SH-SY5Y (cell line): ENCODE data around the gene ENAH.

Experiments used
- GATA2 ChIP-seq: IDR thresholded peaks from 2 replicates; pipeline ENCODE4 v1.6.1; 2011; ENCODE audit warnings: mild to moderate bottlenecking, low read depth, low read length
- GATA3 ChIP-seq: IDR thresholded peaks from 2 replicates; pipeline ENCODE4 v1.6.1; 2011; ENCODE audit warnings: low read depth, mild to moderate bottlenecking, low read length, moderate library complexity

ENAH gene

DNA sequence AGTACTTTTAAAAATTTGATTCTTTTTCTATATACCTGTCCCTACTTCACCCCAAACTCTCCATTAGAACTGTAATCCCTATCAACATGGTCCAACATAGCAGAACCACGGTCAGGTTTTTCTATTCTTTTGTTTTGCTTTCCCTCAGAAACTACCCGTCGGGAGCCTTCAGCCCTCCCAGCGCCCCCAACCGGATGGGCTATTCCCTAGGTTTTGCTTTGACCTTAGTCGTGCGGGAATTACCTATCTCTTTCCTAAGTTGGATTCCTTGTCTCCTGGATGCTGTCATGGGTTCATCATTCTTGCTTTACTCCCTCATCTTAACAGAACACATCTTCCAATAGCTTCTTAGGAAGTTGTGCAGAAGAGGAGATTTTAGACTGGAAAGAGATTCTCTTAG is 127.5 kb downstream of the ENAH start:
- no peak for TF ChIP-seq GATA3
- no peak for TF ChIP-seq GATA2

GRCh38 chr1:225524570-225524969 is 128.4 kb downstream of the ENAH start:
- TF ChIP-seq GATA3 (no peak), GATA2 (no peak)

DNA sequence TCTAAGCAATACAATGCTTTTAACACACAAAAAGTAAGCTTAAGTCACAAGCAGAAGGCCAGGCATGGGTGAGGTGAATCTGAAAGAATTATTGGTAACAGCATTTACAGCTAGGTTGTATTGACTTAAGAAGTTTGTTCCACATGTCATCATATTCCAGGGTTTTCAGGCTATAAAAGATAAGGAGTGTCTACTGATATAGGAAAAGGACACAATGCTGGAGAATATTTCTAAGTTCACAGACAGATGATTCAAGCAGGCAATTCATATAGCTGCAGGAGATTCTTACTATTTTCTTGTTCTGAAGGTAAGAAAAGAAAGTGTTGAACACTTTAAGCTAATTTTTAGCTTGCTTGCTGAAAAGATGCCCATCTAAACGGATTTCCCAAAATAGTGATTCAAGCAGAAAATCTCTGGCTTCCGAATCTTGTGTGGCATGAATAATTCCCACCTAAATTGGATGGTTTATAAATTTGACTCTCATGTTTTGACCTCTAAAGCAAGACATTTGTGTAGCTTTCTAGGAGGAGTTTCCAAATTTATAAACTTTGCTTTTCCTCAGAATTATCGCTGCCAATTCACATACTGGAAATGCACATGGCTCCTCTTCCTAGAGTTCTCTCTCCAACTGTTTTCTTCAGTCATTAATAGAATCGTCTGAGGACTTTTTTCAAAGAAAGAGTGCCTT is 129.5 kb downstream of the ENAH start:
- TF ChIP-seq GATA2, result no peak

DNA sequence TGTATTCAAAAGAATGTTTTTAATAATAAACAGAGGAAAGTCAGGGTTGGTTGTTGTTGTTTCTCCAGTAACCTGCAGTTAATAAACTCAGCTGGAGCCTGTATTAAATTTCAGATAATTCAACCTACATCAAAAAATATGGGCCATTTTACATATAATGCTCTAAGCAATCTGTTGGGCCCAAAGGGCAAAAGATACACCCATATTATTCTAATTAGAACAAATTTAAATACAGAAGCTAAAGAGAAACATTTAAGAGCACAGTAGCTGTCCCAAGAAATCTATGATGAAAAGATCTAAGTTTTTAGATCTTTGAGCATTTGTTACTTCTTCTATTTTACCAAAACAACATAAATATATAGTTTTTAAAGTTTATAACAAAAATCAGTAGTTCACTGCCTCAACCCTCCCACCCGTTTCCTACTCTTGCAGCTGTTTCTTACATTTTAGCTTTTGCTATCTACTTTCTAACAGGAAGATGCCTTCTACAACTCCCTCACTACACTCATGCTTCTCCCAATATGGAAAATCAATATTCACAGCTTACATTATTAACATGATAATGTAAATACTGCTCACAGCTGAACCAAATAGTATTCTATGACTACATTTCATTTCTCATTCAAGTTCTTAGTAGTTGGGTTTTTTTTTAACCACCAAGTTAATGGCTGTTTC is 130.2 kb downstream of the ENAH start:
- TF ChIP-seq GATA3 (no peak), GATA2 (no peak)

DNA sequence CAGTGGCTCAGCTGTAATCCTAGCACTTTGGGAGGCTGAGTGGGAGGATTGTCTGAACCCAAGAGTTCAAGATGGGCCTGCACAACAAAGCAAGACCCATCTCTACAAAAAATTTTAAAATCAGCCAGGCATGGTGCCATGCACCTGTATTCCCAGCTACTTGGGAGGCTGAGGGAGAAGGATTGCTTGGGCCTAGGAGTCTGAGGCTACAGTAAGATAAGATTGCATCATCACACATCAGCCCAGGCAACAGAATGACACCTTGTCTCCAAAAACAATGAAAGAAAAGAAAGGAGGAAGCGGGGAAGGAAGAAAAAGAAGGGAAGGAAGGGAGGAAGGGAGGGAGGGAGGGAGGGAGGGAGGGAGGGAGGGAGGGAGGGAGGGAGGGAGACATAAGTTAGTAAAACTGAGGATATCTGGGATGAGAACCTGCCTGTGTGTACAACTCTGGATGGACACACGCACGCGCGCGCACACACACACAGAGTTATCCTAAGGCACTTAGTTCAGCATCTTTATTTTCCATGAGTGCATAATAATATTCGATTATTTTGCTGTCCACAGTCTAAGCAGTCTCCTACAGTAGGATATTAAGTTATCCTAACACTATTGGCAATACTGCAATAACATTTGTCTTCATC is 132.2 kb downstream of the ENAH start:
- TF ChIP-seq GATA3, result no peak
- TF ChIP-seq GATA2, result no peak

GRCh38 chr1:225519166-225519863 is 133.6 kb downstream of the ENAH start:
- TF ChIP-seq GATA3 (no peak), GATA2 (no peak)

- no peak for TF ChIP-seq GATA2
- no peak for TF ChIP-seq GATA3
Measured at GRCh38 chr1:225517697-225518096, 135.2 kb downstream of the ENAH start.

DNA sequence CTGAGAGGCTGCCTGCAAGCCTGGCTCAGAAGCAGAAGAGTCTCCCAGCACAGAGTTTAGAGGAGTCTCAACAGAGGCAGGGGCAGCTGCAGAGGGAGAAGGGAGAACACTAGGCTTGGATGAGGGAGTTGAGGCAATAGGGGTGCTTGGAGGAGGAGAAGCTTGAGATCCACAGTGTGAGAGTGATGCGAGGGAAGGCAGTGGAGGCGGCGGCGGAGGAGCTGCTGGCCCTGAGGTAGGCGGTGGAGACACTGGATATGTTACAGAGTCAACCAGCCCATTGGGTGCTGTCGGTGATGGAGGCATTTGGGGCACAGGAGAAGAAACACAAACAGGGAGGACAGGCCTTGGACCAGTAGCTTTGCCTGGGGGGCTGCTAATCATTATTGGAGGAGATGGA is 135.7 kb downstream of the ENAH start:
- TF ChIP-seq GATA2 (no peak), GATA3 (no peak)

DNA sequence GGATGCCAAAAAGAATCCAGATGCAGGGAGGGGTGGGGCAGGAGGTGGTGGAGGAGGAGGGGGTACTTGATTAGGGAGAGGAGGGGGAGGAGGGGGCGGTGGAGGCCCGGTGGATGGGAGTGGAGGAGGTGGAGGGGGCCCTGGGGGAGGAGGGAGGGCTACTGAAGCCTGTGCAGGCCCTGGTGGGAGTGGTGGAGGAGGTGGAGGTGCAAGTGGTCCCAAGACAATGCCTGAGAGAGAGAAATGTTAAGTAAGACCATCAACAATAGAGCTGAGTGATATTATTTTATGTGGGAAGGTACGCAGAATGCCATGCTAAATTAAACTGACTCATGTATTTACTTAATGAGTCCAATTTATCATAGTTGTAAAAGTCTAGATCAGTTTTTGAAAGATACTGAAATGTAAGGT is 138.2 kb downstream of the ENAH start:
- no peak for TF ChIP-seq GATA2
- TF ChIP-seq GATA3, result no peak

GRCh38 chr1:225511828-225512381 is 141.0 kb downstream of the ENAH start:
- TF ChIP-seq GATA2 (no peak), GATA3 (no peak)

- no peak for TF ChIP-seq GATA3
- no peak for TF ChIP-seq GATA2
Measured at GRCh38 chr1:225509770-225510169, 143.2 kb downstream of the ENAH start.

DNA sequence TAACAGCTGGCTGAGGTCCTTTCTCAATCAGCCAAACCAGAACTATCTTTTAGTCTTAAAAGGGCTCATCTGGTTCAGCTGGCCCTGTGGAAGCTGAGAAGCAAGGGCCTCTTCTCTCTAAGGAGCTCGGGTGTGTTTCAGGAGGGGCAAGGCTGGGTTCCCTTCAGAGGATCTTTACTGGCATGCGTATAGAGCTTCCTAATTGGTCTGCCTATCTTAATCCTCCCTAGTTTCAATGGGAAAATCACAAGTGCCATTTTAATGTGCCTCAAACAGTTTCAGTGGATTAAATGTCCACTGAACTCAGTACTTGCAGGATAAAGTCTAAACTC is 143.6 kb downstream of the ENAH start:
- no peak for TF ChIP-seq GATA3
- no peak for TF ChIP-seq GATA2

GRCh38 chr1:225508538-225509375 is 144.2 kb downstream of the ENAH start:
- TF ChIP-seq GATA2, result no peak
- no peak for TF ChIP-seq GATA3
